ENCODE measurements around the gene KDM1B.
A peak's percentile ranks its signal among the peaks of the same experiment; 100 is the strongest.
"Not testable (repeated sequence)": the region's sequence is repeated elsewhere in the genome, so short reads cannot be mapped to it uniquely, and the experiment has no call there.

KDM1B gene

GRCh38 chr6:18155150-18155863 lies at the start of gene KDM1B:
Gene KDM1B, plus strand, starts transcription at chr6:18155422. Its CDS starts 4,474 bp downstream, at chr6:18159896.
- peak; percentile 84 for DNase-seq (ENCODE audit: low spot score)

GRCh38 chr6:18107061-18107460 lies 48.2 kb upstream of the KDM1B start:
- DNase-seq (ENCODE audit: low spot score), result no peak

GRCh38 chr6:18110162-18110561 lies 45.1 kb upstream of the KDM1B start:
- no peak for DNase-seq (ENCODE audit: low spot score)

GRCh38 chr6:18115356-18115755 lies 39.9 kb upstream of the KDM1B start:
- no peak for DNase-seq (ENCODE audit: low spot score)

- DNase-seq (ENCODE audit: low spot score), result no peak
Observed at GRCh38 chr6:18117136-18117535, 38.1 kb upstream of the KDM1B start.

GRCh38 chr6:18118330-18118729 lies 36.9 kb upstream of the KDM1B start:
- no peak for DNase-seq (ENCODE audit: low spot score)

- DNase-seq (ENCODE audit: low spot score), result no peak
Observed at GRCh38 chr6:18119236-18119635, 36.0 kb upstream of the KDM1B start.

- DNase-seq (ENCODE audit: low spot score), result no peak
Observed at GRCh38 chr6:18121580-18122127, 33.6 kb upstream of the KDM1B start.

- peak; percentile 67 for DNase-seq (ENCODE audit: low spot score)
Observed at GRCh38 chr6:18122128-18123093, 32.8 kb upstream of the KDM1B start, which contains the start of gene NHLRC1. Gene NHLRC1, minus strand, starts transcription at chr6:18122677. Its CDS starts 71 bp downstream, at chr6:18122606.

- DNase-seq (ENCODE audit: low spot score), result no peak
Observed at GRCh38 chr6:18126121-18126520, 29.1 kb upstream of the KDM1B start.

- DNase-seq (ENCODE audit: low spot score), result no peak
Observed at GRCh38 chr6:18132346-18132745, 22.9 kb upstream of the KDM1B start.

- no peak for DNase-seq (ENCODE audit: low spot score)
Observed at GRCh38 chr6:18135171-18135570, 20.1 kb upstream of the KDM1B start.

GRCh38 chr6:18136260-18136659 lies 19.0 kb upstream of the KDM1B start:
- DNase-seq (ENCODE audit: low spot score), result no peak

GRCh38 chr6:18138906-18139305 lies 16.3 kb upstream of the KDM1B start:
- DNase-seq (ENCODE audit: low spot score), result no peak

GRCh38 chr6:18139935-18140621 lies 15.1 kb upstream of the KDM1B start:
- DNase-seq (ENCODE audit: low spot score), result no peak

GRCh38 chr6:18141805-18142590 lies 13.2 kb upstream of the KDM1B start:
- no peak for DNase-seq (ENCODE audit: low spot score)

- DNase-seq (ENCODE audit: low spot score), result no peak
Observed at GRCh38 chr6:18142591-18142861, 12.7 kb upstream of the KDM1B start.

- DNase-seq (ENCODE audit: low spot score), result no peak
Observed at GRCh38 chr6:18147160-18147559, 8.1 kb upstream of the KDM1B start.

- DNase-seq (ENCODE audit: low spot score), result no peak
Observed at GRCh38 chr6:18147616-18148015, 7.6 kb upstream of the KDM1B start.

GRCh38 chr6:18148304-18149025 lies 6.8 kb upstream of the KDM1B start:
- no peak for DNase-seq (ENCODE audit: low spot score)

- not testable (repeated sequence) for DNase-seq (ENCODE audit: low spot score)
Observed at GRCh38 chr6:18151391-18151790, 3.8 kb upstream of the KDM1B start.
